GM12875 (cell line): ENCODE results near the gene PRKAG2.

ENCODE experiments used
- H3K4me3 ChIP-seq: one replicate; pipeline ENCODE4 v1.5.1; 2011; ENCODE audit warnings: low read depth, low read length, control low read depth
- TF ChIP-seq, protein P1 (sequence below): IDR thresholded peaks from 2 replicates; pipeline ENCODE4 v1.5.1; 2011; ENCODE audit warnings: low read depth, mild to moderate bottlenecking, control low read depth, inconsistent platforms, low read length, moderate library complexity, borderline replicate concordance; ENCODE audit not compliant: insufficient read depth

The PRKAG2 gene

DNA sequence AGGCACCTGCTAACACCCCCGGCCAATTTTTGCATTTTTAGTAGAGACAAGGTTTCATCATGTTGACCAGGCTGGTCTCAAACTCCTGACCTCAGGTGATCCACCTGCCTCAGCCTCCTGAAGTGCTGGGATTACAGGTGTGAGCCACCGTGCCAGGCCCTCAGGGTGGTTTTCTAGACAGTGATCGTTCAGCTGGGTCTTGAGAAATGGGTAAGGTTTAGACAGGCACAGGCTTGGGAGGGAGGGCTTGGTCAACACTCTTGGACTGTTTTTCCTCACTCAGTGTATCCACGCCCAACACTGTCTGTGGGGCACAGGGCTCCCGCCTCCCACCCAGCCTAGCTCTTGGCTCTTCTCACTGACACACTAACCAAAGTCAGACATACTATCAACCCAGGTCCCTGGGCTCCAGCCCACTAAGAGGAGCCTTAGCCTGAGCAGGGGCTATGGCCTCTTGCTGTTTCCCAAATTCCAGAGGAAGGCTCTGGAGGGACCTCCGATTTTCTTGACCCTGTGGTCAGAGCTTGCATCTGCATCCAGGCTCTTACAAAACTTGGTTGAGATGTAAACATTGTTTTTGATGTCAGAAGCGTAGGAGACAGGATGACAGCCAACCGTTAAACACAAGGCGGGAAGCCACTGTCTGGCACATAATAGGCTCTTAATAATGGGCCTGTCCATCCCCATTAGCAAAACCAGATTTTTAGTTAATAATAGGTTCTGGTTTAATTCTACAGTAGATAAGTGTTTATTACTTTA is 143.9 kb downstream of the PRKAG2 start:
- no peak overlapping the region for H3K4me3 ChIP-seq
- TF ChIP-seq, protein P1, sequence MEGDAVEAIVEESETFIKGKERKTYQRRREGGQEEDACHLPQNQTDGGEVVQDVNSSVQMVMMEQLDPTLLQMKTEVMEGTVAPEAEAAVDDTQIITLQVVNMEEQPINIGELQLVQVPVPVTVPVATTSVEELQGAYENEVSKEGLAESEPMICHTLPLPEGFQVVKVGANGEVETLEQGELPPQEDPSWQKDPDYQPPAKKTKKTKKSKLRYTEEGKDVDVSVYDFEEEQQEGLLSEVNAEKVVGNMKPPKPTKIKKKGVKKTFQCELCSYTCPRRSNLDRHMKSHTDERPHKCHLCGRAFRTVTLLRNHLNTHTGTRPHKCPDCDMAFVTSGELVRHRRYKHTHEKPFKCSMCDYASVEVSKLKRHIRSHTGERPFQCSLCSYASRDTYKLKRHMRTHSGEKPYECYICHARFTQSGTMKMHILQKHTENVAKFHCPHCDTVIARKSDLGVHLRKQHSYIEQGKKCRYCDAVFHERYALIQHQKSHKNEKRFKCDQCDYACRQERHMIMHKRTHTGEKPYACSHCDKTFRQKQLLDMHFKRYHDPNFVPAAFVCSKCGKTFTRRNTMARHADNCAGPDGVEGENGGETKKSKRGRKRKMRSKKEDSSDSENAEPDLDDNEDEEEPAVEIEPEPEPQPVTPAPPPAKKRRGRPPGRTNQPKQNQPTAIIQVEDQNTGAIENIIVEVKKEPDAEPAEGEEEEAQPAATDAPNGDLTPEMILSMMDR: no peak

DNA sequence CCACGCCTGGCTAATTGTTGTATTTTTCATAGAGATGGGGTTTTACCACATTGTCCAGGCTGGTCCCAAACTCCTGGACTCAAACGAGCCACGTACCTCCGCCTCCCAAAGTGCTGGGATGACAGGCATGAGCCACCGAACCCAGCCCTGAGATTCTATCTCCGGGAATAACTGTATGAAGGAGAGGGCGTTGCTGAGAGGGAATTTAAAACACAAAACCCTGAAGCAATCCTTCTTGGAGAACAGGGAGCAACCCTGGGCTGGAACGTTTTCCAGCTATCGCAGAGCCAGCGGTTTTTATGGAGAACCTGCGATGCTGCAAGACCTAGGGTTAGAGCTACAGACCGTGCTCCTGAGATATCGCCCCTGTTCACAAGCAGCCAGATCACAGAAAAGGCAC is 144.6 kb downstream of the PRKAG2 start:
- TF ChIP-seq, protein P1: no peak
- no peak overlapping the region for H3K4me3 ChIP-seq

DNA sequence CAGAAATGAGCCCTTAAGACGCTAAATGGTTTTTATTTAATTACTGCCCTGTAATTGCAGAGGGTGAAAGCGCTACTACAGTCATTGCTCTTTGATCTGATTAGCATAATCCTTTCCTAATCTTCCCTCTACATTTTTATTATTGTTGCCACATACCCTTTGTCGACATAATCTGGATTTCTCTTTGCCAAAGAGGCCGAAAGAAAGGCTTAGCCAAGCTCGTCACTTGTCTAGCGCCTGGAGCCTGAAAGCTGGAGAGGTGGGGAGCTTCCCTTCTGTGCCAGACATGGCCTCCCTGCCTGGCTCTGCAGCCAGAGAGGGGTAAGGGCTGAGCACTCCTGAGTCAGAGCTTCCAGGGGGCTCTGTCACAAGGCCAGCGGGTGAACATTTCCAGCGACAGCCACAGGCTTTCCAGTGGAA is 145.9 kb downstream of the PRKAG2 start:
- no peak overlapping the region for H3K4me3 ChIP-seq
- TF ChIP-seq, protein P1: no peak

DNA sequence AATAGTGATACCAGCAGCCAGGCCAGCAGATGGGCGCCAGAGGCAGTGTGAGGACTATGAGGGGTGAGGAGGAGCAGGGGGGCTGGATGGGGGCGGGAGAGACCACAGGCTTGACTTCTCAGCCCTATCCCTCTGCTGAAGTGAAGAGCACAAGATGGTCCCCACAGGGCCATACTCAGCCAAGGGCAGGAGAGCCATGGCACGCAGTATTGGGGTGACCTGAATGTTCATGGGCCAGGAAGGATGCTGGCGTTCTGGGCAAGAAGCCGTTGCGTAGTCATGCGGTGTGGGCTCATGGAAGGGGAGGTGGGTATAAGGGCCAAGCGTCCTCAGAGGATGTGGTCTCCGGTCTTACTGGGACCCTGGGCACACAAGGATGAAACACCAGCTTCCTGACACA is 146.3 kb downstream of the PRKAG2 start:
- TF ChIP-seq, protein P1: no peak
- no peak overlapping the region for H3K4me3 ChIP-seq

DNA sequence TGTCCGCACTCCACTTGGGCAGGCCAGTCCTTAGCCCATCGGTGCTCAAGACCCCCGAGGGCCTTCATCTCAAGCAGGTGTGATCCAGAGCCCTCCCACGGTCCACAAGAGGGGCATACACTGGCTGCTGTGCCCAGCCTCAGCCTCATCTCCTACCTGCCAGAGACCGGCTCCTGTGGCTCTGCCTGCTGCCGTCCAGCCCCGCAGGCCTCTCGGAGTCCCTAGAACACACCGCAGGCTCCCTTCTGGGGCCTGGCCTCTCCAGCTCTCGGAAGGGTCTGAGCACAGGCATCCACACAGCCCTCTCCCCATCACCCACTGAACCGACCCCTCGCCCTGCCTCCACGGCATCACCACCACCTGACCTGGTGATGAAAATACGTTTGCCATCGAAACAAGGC is 147.4 kb downstream of the PRKAG2 start:
- TF ChIP-seq, protein P1: no peak
- H3K4me3 ChIP-seq: no peak overlapping the region

DNA sequence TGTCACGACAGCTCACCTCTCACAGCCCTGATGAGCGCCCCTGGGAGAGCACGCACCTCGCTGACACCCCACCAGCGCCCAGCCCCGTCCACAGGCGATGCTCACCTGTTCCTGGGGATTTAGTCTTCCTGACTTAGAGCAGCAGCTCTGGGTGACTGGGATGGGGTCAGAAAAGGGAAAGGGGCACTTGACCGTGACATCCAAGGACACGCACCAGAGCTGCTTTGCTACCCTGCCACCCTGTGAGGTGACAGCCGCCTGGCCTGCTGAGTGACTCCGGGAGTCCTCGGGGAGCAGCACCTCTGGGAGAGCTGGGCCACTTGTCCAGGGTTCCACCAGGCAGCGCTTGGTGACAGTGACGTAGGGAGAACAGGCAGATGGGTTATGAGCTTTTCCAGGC is 148.2 kb downstream of the PRKAG2 start:
- TF ChIP-seq, protein P1: no peak
- H3K4me3 ChIP-seq: no peak overlapping the region

DNA sequence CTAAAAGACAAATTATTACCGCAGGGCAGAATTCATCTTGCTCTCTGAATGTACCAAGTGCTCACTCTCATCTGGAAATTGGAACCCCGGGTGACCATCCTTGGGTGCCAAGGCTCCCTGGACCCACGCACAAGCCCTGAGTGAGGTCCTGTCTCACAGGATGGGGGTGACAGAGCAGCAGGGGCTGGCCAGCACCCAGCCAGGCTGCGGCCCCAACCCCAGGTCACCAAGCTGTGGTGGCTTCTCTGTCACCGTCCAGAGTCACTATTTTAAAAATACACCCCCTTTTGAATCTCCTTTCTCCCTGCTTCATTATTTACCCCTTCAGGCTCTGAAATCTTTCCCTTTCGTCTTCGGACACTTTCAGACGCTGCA is 148.6 kb downstream of the PRKAG2 start:
- no peak overlapping the region for H3K4me3 ChIP-seq
- TF ChIP-seq, protein P1: no peak
